Right atrium auricular region (tissue), 2 donors: Measurements from ENCODE around the gene CTPS2. TPM values are rescaled to one million over a fixed set of nuclear protein-coding genes. Genes with fewer than 3 reads are reported as not detected.
"Not testable (repeated sequence)": the region's sequence is repeated elsewhere in the genome, so short reads cannot be mapped to it uniquely, and the experiment has no call there.

Experiments
- DNase-seq: peaks from one replicate; pipeline ENCODE4 v3.0.0-alpha.2; 2019; ENCODE audit warnings: low spot score
- H3K27ac ChIP-seq, 2 donors: fragments of 200-600 bp; sonication (generic); 1 replicate in 1 of 2; 2 replicates in 1 of 2; pipeline ENCODE4 v1.5.1; 2016 to 2019
- H3K27me3 ChIP-seq, 2 donors: fragments of 200-600 bp; sonication (generic); one replicate each; pipeline versions ENCODE4 v1.5.1 to v1.6.0; 2017 to 2019
- H3K36me3 ChIP-seq: fragments of 200-600 bp; sonication (generic); one replicate; pipeline ENCODE4 v1.5.1; 2016
- H3K4me1 ChIP-seq, 2 donors: fragments of 200-600 bp; sonication (generic); one replicate each; pipeline versions ENCODE4 v1.5.1 to v1.6.0; 2017 to 2019
- H3K4me3 ChIP-seq, 2 donors: fragments of 200-600 bp; sonication (generic); 1 replicate in 1 of 2; 2 replicates in 1 of 2; pipeline ENCODE4 v1.5.1; 2017 to 2019; ENCODE audit warnings: mild to moderate bottlenecking in 1 of 2, moderate library complexity in 1 of 2
- H3K9me3 ChIP-seq, 2 donors: fragments of 200-600 bp; sonication (generic); one replicate each; pipeline ENCODE4 v1.5.1; 2019
- total RNA-seq, 2 donors: library from RNA; depleted of rRNA; stranded (reverse); fragments of >200 nt; gene quantifications; one replicate each; pipeline ENCODE4 v1.1.0, GENCODE V29; 2016
- TF ChIP-seq, protein P1 (sequence below), 2 donors: fragments of 200-600 bp; sonication (generic); IDR thresholded peaks; one replicate each; pipeline ENCODE4 v1.5.1; 2019; ENCODE audit warnings: antibody characterized with exemption in 2 of 2

The CTPS2 gene
- total RNA-seq, 2 donors from 2014 or later: 4.4 to 4.8 TPM

DNA sequence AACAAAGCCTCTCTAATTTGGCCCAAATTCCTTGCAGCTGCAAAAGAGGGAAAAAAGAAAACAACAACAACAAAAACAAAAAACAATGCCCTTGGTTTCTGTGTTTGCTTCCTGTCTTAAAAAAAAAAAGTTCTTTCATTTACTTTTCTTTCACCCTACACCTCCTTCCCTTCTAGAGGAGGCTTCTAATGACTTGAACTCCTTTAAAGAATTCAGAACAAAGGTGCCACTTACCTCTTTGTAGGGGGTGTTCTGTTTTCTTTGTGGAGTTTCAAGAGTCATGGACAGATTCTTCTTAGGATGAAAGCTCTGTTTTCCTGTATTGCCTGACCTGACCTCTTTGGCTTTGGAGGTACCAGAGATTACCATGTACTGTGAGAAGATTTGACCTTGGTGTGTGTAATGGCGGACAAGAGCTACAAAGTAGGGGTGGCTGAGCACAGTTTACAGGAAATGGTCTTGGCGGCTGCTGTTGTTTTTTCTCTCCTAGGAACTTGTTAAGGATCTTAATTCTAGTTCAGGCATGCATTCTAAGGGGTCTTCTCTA, 134.9 kb downstream of the CTPS2 start:
- Histone ChIP-seq H3K36me3 (no peaks in the 10 kb centered on the region), H3K9me3 (peaks cover 0 to 10% of the 10 kb centered on the region in 2 donors), H3K4me1 (no peaks in the 10 kb centered on the region), H3K4me3 (no peak overlapping the region), H3K27me3 (no peaks in the 10 kb centered on the region), H3K27ac (no peak overlapping the region)
- DNase-seq: no peak
- TF ChIP-seq, protein P1, sequence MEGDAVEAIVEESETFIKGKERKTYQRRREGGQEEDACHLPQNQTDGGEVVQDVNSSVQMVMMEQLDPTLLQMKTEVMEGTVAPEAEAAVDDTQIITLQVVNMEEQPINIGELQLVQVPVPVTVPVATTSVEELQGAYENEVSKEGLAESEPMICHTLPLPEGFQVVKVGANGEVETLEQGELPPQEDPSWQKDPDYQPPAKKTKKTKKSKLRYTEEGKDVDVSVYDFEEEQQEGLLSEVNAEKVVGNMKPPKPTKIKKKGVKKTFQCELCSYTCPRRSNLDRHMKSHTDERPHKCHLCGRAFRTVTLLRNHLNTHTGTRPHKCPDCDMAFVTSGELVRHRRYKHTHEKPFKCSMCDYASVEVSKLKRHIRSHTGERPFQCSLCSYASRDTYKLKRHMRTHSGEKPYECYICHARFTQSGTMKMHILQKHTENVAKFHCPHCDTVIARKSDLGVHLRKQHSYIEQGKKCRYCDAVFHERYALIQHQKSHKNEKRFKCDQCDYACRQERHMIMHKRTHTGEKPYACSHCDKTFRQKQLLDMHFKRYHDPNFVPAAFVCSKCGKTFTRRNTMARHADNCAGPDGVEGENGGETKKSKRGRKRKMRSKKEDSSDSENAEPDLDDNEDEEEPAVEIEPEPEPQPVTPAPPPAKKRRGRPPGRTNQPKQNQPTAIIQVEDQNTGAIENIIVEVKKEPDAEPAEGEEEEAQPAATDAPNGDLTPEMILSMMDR (IDR thresholded peaks at IDR 0.05): no peak

DNA sequence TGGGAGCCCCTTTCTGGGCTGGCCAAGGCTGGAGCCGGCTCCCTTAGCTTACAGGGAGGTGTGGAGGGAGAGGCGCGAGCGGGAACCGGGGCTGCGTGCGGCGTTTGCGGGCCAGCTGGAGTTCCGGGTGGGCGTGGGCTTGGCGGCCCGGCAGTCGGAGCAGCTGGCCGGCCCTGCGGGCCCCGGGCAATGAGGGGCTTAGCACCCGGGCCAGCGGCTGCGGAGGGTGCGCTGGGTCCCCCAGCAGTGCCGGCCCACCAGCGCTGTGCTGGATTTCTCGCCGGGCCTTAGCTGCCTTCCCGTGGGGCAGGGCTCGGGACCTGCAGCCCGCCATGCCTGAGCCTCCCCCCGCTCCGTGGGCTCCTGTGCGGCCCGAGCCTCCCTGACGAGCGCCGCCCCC, 137.1 kb downstream of the CTPS2 start:
- not testable (repeated sequence) for H3K27ac ChIP-seq, H3K4me3 ChIP-seq, H3K36me3 ChIP-seq, H3K9me3 ChIP-seq, DNase-seq, H3K27me3 ChIP-seq, H3K4me1 ChIP-seq

DNA sequence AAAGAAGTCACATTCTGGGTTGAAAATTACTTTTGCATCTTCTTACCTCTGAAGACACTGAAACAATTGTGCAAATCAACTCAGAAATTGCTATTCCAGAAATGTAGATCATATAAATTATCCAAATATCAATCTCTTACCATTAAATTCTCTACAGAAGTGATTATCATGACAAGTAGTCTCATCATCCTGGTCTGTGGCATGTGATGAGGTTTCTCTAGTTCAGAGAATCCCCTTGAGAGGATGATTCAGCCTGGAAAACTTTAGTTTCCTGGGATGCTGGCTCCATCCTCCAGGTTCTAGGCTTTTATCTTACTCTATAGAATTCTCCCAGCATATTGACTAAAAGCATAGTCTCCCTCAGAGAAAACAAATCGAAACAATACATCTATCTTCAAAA, 138.7 kb downstream of the CTPS2 start:
- H3K4me1 ChIP-seq: no peaks in the 10 kb centered on the region
- no peaks in the 10 kb centered on the region for H3K36me3 ChIP-seq
- DNase-seq: no peak
- H3K4me3 ChIP-seq: no peak overlapping the region
- TF ChIP-seq, protein P1 (IDR thresholded peaks at IDR 0.05): no peak
- no peak overlapping the region for H3K27ac ChIP-seq
- H3K27me3 ChIP-seq: no peaks in the 10 kb centered on the region
- H3K9me3 ChIP-seq: no peaks in the 10 kb centered on the region

DNA sequence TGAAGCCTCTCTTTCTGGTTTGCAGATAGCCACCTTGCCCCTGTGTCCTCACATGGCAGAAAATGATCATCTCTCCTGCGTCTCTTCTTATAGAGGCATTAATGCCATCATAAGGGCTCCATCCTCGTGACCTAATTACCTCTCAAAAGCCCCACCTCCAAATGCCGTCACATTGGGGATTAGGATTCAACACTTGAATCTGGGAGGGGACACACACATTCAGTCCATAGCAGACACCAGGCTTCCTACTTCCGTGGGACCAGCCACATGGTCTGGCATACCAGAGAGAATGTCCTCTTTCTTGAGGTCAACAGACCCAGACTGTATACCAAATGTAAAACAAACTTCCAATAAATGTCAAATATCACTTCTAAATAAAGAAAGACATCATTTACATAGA, 144.8 kb downstream of the CTPS2 start:
- no peak overlapping the region for H3K4me3 ChIP-seq
- TF ChIP-seq, protein P1 (IDR thresholded peaks at IDR 0.05): no peak
- H3K9me3 ChIP-seq: no peaks in the 10 kb centered on the region
- no peak overlapping the region for H3K27ac ChIP-seq
- no peaks in the 10 kb centered on the region for H3K36me3 ChIP-seq
- no peaks in the 10 kb centered on the region for H3K27me3 ChIP-seq
- no peaks in the 10 kb centered on the region for H3K4me1 ChIP-seq
- DNase-seq: no peak

DNA sequence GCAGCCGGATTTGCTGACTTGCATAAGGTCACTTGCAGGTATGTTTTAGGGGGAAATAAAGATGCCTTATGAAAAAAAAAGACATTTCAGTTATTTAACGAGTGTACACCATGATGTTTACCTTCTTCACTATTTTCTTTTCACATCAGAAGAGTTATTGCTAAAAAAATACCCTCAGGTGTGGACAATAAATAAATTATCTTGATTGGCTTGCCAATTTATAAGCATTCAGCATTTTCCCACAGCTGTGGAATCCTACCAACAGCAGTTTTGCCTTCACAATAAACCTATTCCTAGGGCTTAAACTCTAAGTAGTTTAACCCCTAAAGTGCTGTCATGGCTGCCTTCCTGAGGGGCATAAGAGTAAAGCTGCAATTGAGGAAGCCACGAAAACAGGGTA, 145.9 kb downstream of the CTPS2 start:
- H3K4me1 ChIP-seq: no peaks in the 10 kb centered on the region
- H3K4me3 ChIP-seq: no peak overlapping the region
- no peak for DNase-seq
- H3K27ac ChIP-seq: no peak overlapping the region
- TF ChIP-seq, protein P1 (IDR thresholded peaks at IDR 0.05): no peak
- H3K27me3 ChIP-seq: no peaks in the 10 kb centered on the region
- H3K36me3 ChIP-seq: no peaks in the 10 kb centered on the region
- no peaks in the 10 kb centered on the region for H3K9me3 ChIP-seq

DNA sequence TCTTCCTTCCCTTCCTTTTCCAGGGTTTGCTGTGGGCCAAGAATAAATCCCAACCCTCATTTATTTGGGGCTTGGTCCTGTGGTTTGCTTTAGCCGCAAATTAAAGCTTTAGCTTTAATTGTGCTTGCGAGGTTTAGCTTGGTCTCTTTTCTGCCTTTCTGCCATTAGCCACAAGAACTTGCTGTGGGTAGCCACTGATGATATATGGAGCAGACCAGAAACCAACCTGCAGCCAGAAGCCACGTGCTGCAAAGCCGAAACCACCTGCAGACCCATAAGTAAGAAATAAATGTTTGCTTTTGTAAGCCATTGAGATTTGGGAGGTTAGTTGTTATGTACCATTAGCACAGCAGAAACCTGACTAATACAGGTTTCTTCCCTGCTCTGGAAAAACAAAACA, 152.3 kb downstream of the CTPS2 start:
- DNase-seq: no peak
- Histone ChIP-seq H3K27ac (no peak overlapping the region), H3K4me3 (no peak overlapping the region), H3K27me3 (no peaks in the 10 kb centered on the region), H3K9me3 (no peaks in the 10 kb centered on the region), H3K36me3 (no peaks in the 10 kb centered on the region), H3K4me1 (no peaks in the 10 kb centered on the region)
- TF ChIP-seq, protein P1 (IDR thresholded peaks at IDR 0.05): no peak
